HepG2 (cell line): ENCODE data around the gene CD68. TPM values are rescaled to one million over a fixed set of nuclear protein-coding genes. Genes with fewer than 3 reads are reported as not detected.

Source experiments
- ASH2L ChIP-seq: fragments of 300-600, 200-600 bp; sonication (generic); IDR thresholded peaks from 2 replicates; pipeline ENCODE4 v1.7.0; 2017; ENCODE audit warnings: low read depth, mild to moderate bottlenecking, moderate library complexity, mixed read lengths, low read length; ENCODE audit not compliant: insufficient read length
- CREM ChIP-seq, 2 experiments: sonication (generic) in 1 of 2; formaldehyde crosslinking in 1 of 2; IDR thresholded peaks; 2 replicates each; pipeline versions ENCODE4 v1.4.0 to v1.6.1; 2016 to 2020; ENCODE audit warnings: antibody characterized with exemption in 1 of 2, mild to moderate bottlenecking in 1 of 2, missing genetic modification reagents in 1 of 2
- EHMT2 ChIP-seq: fragments of 200-600 bp; sonication (generic); IDR thresholded peaks from 2 replicates; pipeline ENCODE4 v1.7.0; 2017; ENCODE audit warnings: antibody characterized with exemption, low read depth, low read length, borderline replicate concordance
- HNRNPK ChIP-seq: fragments of 200-400 bp; formaldehyde crosslinking; IDR thresholded peaks from 2 replicates; pipeline ENCODE4 v1.6.1; 2018; ENCODE audit warnings: low read length, low read depth, moderate library complexity, mild to moderate bottlenecking; ENCODE audit not compliant: poor library complexity, severe bottlenecking
- JUNB ChIP-seq: sonication (generic); formaldehyde crosslinking; IDR thresholded peaks from 2 replicates; pipeline ENCODE4 v1.8.0; 2022; ENCODE audit warnings: missing genetic modification reagents, mild to moderate bottlenecking, borderline replicate concordance
- KAT8 ChIP-seq: IDR thresholded peaks from 2 replicates; pipeline ENCODE4 v1.6.1; 2016; ENCODE audit warnings: missing genetic modification reagents, missing compliant biosample characterization
- MEIS1 ChIP-seq: sonication (generic); formaldehyde crosslinking; IDR thresholded peaks from 2 replicates; pipeline ENCODE4 v1.9.0; 2021; ENCODE audit warnings: mild to moderate bottlenecking, missing genetic modification reagents, moderate library complexity, borderline replicate concordance
- RBM22 ChIP-seq: fragments of 200-400 bp; formaldehyde crosslinking; optimal IDR thresholded peaks from 2 replicates; pipeline ENCODE3; 2017; ENCODE audit warnings: mild to moderate bottlenecking, low read length, moderate library complexity
- TMF1 ChIP-seq: sonication (generic); formaldehyde crosslinking; IDR thresholded peaks from 2 replicates; pipeline ENCODE4 v1.8.1; 2022; ENCODE audit warnings: low read depth, missing genetic modification reagents
- ZNF296 ChIP-seq: sonication (generic); formaldehyde crosslinking; conservative IDR thresholded peaks from 2 replicates; pipeline ENCODE4 v1.5.0; 2020; ENCODE audit warnings: mild to moderate bottlenecking, missing genetic modification reagents
- ZNF331 ChIP-seq: sonication (generic); formaldehyde crosslinking; IDR thresholded peaks from 2 replicates; pipeline ENCODE4 v1.4.0; 2020; ENCODE audit warnings: missing genetic modification reagents
- ZNF34 ChIP-seq: sonication (generic); formaldehyde crosslinking; IDR thresholded peaks from 2 replicates; pipeline ENCODE4 v1.4.0; 2020; ENCODE audit warnings: mild to moderate bottlenecking, missing genetic modification reagents, borderline replicate concordance
- ZNF343 ChIP-seq: sonication (generic); formaldehyde crosslinking; IDR thresholded peaks from 2 replicates; pipeline ENCODE4 v1.4.0; 2020; ENCODE audit warnings: mild to moderate bottlenecking, missing genetic modification reagents
- ZNF354B ChIP-seq: sonication (generic); formaldehyde crosslinking; IDR thresholded peaks from 2 replicates; pipeline ENCODE4 v1.8.0; 2022; ENCODE audit warnings: mild to moderate bottlenecking, missing genetic modification reagents
- ZNF501 ChIP-seq: sonication (generic); formaldehyde crosslinking; IDR thresholded peaks from 2 replicates; pipeline ENCODE4 v1.5.1; 2020; ENCODE audit warnings: mild to moderate bottlenecking, moderate library complexity, missing genetic modification reagents
- ZNF883 ChIP-seq: sonication (generic); formaldehyde crosslinking; IDR thresholded peaks from 2 replicates; pipeline ENCODE4 v1.5.1; 2020; ENCODE audit warnings: mild to moderate bottlenecking, missing genetic modification reagents; ENCODE audit errors: not compliant biosample characterization
- ZZZ3 ChIP-seq: sonication (generic); formaldehyde crosslinking; IDR thresholded peaks from 2 replicates; pipeline ENCODE4 v1.4.0; 2020; ENCODE audit warnings: missing genetic modification reagents, mild to moderate bottlenecking, borderline replicate concordance
- polyA plus RNA-seq, 8 experiments: library from polyadenylated mRNA; depleted of rRNA in 3 of 8; stranded (reverse) in 7 of 8; unstranded in 1 of 8; fragments of >200 nt; fragmentation: Illumina TruSeq in 4 of 8; extraction: Trizol in 4 of 8; gene quantifications; 2 replicates each; pipeline versions ENCODE4 v1.2.1 to v1.2.3, GENCODE V29; 2011 to 2016; ENCODE audit warnings: low read depth in 4 of 8, missing spikeins in 1 of 8, mixed read lengths in 1 of 8; ENCODE audit not compliant: insufficient read depth in 1 of 8
- total RNA-seq, 5 experiments: library from RNA; depleted of rRNA; stranded (reverse); fragments of >200 nt; fragmentation: Illumina TruSeq; extraction: Trizol; gene quantifications; 2 replicates each; pipeline ENCODE4 v1.2.3, GENCODE V29; 2016; ENCODE audit warnings: low read depth in 1 of 5
- TF ChIP-seq, protein P1 (sequence below): IDR thresholded peaks from 2 replicates; pipeline ENCODE4 v1.6.1; 2012; ENCODE audit warnings: low read length, improper control_type of control experiment
- TF ChIP-seq, protein P2 (sequence below): fragments of 450-650 bp; IDR thresholded peaks from 2 replicates; pipeline ENCODE4 v1.6.1; 2016
- TF ChIP-seq, protein P3 (sequence below): sonication (generic); formaldehyde crosslinking; IDR thresholded peaks from 2 replicates; pipeline ENCODE4 v1.5.0; 2020; ENCODE audit warnings: missing genetic modification reagents, mild to moderate bottlenecking, borderline replicate concordance
- TF ChIP-seq, protein P4 (sequence below): sonication (generic); formaldehyde crosslinking; IDR thresholded peaks from 2 replicates; pipeline ENCODE4 v1.4.0; 2020; ENCODE audit warnings: mild to moderate bottlenecking, low read depth, missing genetic modification reagents

Gene CD68
- total and polyA plus RNA-seq, 2 of the 13 experiments (the other 11 are each of a cell fraction or from before 2014, with no cell fraction given): 10.3 to 104 TPM

DNA sequence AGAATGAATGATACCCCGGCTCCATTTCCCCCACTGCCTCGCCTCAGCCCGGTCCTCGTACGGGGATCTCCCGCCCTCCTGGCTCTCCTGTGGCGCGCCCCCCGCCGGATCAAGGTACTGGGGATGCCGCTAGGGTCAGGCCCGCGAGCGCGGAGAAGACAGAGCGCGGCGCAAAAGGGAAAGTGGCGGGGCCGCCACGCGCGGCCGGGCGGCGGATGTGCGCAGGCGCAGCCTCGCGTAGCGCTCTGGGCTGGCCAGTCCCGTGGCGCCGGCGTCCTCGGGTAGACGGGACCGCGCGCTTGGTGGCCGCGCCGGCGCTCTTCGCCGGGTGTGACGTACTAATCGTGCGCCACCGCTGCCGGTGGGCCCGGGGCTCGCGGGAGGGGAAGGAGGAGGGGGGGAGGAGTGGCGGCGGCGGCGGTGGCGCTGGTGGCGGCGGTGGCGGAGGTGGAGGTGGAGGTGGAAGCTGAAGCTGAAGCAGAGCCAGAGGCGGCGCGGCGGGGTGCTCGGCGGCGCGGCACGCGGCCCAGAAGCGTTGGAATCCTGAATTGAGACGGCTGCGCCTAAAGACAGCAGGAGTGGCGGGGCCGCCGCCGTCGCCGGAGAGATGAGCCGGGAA, 17.7 kb upstream of the CD68 start, which contains the start of gene SENP3 (continued):
- TF ChIP-seq, protein P1, sequence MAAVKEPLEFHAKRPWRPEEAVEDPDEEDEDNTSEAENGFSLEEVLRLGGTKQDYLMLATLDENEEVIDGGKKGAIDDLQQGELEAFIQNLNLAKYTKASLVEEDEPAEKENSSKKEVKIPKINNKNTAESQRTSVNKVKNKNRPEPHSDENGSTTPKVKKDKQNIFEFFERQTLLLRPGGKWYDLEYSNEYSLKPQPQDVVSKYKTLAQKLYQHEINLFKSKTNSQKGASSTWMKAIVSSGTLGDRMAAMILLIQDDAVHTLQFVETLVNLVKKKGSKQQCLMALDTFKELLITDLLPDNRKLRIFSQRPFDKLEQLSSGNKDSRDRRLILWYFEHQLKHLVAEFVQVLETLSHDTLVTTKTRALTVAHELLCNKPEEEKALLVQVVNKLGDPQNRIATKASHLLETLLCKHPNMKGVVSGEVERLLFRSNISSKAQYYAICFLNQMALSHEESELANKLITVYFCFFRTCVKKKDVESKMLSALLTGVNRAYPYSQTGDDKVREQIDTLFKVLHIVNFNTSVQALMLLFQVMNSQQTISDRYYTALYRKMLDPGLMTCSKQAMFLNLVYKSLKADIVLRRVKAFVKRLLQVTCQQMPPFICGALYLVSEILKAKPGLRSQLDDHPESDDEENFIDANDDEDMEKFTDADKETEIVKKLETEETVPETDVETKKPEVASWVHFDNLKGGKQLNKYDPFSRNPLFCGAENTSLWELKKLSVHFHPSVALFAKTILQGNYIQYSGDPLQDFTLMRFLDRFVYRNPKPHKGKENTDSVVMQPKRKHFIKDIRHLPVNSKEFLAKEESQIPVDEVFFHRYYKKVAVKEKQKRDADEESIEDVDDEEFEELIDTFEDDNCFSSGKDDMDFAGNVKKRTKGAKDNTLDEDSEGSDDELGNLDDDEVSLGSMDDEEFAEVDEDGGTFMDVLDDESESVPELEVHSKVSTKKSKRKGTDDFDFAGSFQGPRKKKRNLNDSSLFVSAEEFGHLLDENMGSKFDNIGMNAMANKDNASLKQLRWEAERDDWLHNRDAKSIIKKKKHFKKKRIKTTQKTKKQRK: no peak
- TF ChIP-seq ZNF883 (CRISPR knock-in tag): no peak
- no peak for TF ChIP-seq RBM22
- TF ChIP-seq, protein P2, sequence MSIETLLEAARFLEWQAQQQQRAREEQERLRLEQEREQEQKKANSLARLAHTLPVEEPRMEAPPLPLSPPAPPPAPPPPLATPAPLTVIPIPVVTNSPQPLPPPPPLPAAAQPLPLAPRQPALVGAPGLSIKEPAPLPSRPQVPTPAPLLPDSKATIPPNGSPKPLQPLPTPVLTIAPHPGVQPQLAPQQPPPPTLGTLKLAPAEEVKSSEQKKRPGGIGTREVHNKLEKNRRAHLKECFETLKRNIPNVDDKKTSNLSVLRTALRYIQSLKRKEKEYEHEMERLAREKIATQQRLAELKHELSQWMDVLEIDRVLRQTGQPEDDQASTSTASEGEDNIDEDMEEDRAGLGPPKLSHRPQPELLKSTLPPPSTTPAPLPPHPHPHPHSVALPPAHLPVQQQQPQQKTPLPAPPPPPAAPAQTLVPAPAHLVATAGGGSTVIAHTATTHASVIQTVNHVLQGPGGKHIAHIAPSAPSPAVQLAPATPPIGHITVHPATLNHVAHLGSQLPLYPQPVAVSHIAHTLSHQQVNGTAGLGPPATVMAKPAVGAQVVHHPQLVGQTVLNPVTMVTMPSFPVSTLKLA: no peak; the same call in 1 of the 2 replicates
- TF ChIP-seq ZNF354B (CRISPR knock-in tag): no peak
- no peak for TF ChIP-seq JUNB (CRISPR knock-in tag)
- peak; percentile 70 for TF ChIP-seq CREM (IDR thresholded peaks at IDR 0.05)
- peak; percentile 72; the same call in 1 of the 2 replicates for TF ChIP-seq CREM (CRISPR knock-in tag; IDR thresholded peaks at IDR 0.05)
- no peak for TF ChIP-seq ZNF501 (CRISPR knock-in tag)
- TF ChIP-seq, protein P3, sequence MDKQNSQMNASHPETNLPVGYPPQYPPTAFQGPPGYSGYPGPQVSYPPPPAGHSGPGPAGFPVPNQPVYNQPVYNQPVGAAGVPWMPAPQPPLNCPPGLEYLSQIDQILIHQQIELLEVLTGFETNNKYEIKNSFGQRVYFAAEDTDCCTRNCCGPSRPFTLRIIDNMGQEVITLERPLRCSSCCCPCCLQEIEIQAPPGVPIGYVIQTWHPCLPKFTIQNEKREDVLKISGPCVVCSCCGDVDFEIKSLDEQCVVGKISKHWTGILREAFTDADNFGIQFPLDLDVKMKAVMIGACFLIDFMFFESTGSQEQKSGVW: no peak
- 0 out of 2 replicates have a peak, but pooled peaks have one; percentile 78 for TF ChIP-seq ZZZ3 (CRISPR knock-in tag)
- no peak for TF ChIP-seq ZNF331 (CRISPR knock-in tag)
- TF ChIP-seq ASH2L: peak; percentile 79
- TF ChIP-seq, protein P4, sequence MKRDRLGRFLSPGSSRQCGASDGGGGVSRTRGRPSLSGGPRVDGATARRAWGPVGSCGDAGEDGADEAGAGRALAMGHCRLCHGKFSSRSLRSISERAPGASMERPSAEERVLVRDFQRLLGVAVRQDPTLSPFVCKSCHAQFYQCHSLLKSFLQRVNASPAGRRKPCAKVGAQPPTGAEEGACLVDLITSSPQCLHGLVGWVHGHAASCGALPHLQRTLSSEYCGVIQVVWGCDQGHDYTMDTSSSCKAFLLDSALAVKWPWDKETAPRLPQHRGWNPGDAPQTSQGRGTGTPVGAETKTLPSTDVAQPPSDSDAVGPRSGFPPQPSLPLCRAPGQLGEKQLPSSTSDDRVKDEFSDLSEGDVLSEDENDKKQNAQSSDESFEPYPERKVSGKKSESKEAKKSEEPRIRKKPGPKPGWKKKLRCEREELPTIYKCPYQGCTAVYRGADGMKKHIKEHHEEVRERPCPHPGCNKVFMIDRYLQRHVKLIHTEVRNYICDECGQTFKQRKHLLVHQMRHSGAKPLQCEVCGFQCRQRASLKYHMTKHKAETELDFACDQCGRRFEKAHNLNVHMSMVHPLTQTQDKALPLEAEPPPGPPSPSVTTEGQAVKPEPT: 0 out of 2 replicates have a peak, but pooled peaks have one; percentile 33
- TF ChIP-seq ZNF34 (CRISPR knock-in tag): peak; percentile 81; the same call in 1 of the 2 replicates
- no peak for TF ChIP-seq ZNF296 (CRISPR knock-in tag)
- TF ChIP-seq ZNF343 (CRISPR knock-in tag): 0 out of 2 replicates have a peak, but pooled peaks have one; percentile 40
- TF ChIP-seq MEIS1: 0 out of 2 replicates have a peak, but pooled peaks have one; percentile 33
- 0 out of 2 replicates have a peak, but pooled peaks have one; percentile 37 for TF ChIP-seq TMF1 (CRISPR knock-in tag)
- TF ChIP-seq KAT8: peak; percentile 86
- peak; percentile 94 for TF ChIP-seq HNRNPK
- TF ChIP-seq EHMT2: no peak
